Measurements from ENCODE around the gene KDM3B.

DNA sequence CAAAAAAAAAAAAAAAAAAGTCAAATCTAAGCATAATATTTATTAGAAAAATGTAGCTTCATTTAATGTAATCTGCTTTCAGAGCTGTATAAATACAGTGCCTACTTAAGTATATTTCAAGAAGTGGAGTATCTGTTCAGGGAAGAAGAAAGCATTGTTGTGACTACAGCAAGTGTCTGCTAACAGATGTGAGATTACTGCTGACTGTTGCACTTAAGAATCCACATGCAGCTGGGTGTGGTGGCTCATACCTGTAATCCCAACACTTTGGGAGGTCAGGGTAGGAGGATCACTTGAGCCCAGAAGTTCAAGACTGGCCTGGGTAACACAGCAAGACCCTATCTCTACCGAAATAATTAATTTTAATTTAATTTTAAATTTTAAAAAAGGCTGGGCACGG is 19.0 kb downstream of the KDM3B start:
- TF ChIP-seq, protein P1, sequence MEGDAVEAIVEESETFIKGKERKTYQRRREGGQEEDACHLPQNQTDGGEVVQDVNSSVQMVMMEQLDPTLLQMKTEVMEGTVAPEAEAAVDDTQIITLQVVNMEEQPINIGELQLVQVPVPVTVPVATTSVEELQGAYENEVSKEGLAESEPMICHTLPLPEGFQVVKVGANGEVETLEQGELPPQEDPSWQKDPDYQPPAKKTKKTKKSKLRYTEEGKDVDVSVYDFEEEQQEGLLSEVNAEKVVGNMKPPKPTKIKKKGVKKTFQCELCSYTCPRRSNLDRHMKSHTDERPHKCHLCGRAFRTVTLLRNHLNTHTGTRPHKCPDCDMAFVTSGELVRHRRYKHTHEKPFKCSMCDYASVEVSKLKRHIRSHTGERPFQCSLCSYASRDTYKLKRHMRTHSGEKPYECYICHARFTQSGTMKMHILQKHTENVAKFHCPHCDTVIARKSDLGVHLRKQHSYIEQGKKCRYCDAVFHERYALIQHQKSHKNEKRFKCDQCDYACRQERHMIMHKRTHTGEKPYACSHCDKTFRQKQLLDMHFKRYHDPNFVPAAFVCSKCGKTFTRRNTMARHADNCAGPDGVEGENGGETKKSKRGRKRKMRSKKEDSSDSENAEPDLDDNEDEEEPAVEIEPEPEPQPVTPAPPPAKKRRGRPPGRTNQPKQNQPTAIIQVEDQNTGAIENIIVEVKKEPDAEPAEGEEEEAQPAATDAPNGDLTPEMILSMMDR (IDR thresholded peaks at IDR 0.05) = no peak
- TF ChIP-seq POLR2A (IDR thresholded peaks at IDR 0.05) (no peak), EP300 (IDR thresholded peaks at IDR 0.05) (no peak)

All from ovary (tissue), 3 donors.